GM10266 (cell line): ENCODE data around the gene PDLIM7.
A peak's percentile ranks its signal among the peaks of the same experiment; 100 is the strongest.

Experiments used
- DNase-seq: peaks from one replicate; pipeline ENCODE4 v3.0.0; 2012; ENCODE audit errors: extremely low spot score
- TF ChIP-seq, protein P1 (sequence below): IDR thresholded peaks from 2 replicates; pipeline ENCODE4 v1.5.1; 2012; ENCODE audit warnings: mild to moderate bottlenecking, low read depth; ENCODE audit not compliant: control insufficient read depth, insufficient read depth; ENCODE audit errors: missing control alignments

The PDLIM7 gene

GRCh38 chr5:177449140-177450061 is 48.0 kb downstream of the PDLIM7 start:
- no peak for DNase-seq
- TF ChIP-seq, protein P1, sequence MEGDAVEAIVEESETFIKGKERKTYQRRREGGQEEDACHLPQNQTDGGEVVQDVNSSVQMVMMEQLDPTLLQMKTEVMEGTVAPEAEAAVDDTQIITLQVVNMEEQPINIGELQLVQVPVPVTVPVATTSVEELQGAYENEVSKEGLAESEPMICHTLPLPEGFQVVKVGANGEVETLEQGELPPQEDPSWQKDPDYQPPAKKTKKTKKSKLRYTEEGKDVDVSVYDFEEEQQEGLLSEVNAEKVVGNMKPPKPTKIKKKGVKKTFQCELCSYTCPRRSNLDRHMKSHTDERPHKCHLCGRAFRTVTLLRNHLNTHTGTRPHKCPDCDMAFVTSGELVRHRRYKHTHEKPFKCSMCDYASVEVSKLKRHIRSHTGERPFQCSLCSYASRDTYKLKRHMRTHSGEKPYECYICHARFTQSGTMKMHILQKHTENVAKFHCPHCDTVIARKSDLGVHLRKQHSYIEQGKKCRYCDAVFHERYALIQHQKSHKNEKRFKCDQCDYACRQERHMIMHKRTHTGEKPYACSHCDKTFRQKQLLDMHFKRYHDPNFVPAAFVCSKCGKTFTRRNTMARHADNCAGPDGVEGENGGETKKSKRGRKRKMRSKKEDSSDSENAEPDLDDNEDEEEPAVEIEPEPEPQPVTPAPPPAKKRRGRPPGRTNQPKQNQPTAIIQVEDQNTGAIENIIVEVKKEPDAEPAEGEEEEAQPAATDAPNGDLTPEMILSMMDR: no peak

DNA sequence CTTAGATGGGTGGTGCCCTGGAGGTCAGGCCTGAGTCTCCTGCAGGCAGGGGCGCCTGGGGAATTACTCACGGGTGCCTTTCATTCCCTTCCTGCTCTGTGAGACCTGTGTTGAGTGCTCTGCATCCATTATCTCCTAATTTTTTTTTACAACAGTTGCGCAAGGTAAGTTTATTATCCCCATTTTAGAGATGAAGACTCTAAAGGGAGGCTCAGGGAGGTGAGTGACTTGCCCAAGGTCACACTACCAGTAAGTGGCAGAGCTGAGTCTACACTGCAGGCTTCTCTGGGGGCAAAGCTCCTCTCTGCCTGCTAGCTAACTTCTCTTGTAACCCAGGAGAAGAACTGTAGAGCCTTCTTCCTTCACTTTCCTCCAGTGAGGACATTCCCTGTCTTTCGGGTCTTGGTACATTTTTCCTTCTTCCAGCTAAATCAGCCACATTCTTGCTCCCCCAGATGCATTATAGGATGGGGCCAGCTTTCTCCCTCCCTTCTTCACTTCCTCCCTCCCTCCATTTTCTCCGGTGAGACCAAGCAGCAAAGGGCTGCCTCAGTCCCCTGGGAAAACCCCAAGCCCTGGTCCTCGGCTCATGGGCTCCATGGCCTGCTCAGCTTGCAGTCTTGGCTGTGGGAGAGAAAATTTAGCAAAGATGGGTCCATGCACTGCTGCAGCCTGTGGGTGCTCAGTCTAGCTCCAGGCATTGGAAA is 49.0 kb downstream of the PDLIM7 start:
- TF ChIP-seq, protein P1: no peak

GRCh38 chr5:177447611-177448243 is 49.7 kb downstream of the PDLIM7 start:
- no peak for DNase-seq
- TF ChIP-seq, protein P1: no peak

More for the DNA sequence above, 49.0 kb downstream of the PDLIM7 start:
- no peak for DNase-seq

- TF ChIP-seq, protein P1: no peak
- peak; percentile 90 for DNase-seq
Observed at GRCh38 chr5:177447066-177447610, 50.3 kb downstream of the PDLIM7 start.

- peak; percentile 91 for DNase-seq
- TF ChIP-seq, protein P1: peak; percentile 36
Observed at GRCh38 chr5:177446200-177447065, 51.0 kb downstream of the PDLIM7 start, which contains the start of gene PRR7. Gene PRR7 (plus strand): TSS chr5:177446814. CDS start chr5:177455068, 8,254 bp downstream.

DNA sequence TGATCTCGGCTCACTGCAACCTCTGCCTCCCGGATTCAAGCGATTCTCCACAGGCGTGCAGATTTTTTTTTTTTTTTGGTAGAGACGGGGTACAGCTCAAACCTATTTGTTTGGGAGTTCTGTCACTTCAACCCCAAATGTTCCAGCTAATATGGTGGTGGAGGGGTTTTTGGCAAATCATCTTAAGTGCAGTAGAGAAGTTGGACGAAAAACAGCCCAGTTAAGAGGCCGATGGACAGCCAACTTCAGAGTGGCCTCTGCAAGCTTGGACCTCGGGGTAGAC is 51.5 kb downstream of the PDLIM7 start:
- TF ChIP-seq, protein P1: no peak
- no peak for DNase-seq
